B cell (primary cell): ENCODE data around the gene CAPN14. TPM values are rescaled to one million over a fixed set of nuclear protein-coding genes. Genes with fewer than 3 reads are reported as not detected.
"Not testable (repeated sequence)": the region's sequence is repeated elsewhere in the genome, so short reads cannot be mapped to it uniquely, and the experiment has no call there.

Source experiments
- ATAC-seq: fragments of 200-7000 bp; cut with Tn5 transposase; one replicate; pipeline ENCODE4 v1.10.0; 2021; ENCODE audit warnings: low read depth, mild to moderate bottlenecking, moderate number of reproducible peaks, moderate library complexity
- CTCF ChIA-PET: fragments of 350-600 bp; sonication (Branson Sonifier 250); formaldehyde crosslinking; loops from one replicate; lab custom pipeline; 2021; ENCODE audit warnings: antibody characterized with exemption, inconsistent platforms; lab: Charles Lee
- POLR2A ChIA-PET: fragments of 350-600 bp; sonication (Branson Sonifier 250); formaldehyde crosslinking; loops from one replicate; lab custom pipeline; 2021; ENCODE audit warnings: antibody characterized with exemption; lab: Charles Lee
- DNase-seq: peaks from one replicate; pipeline ENCODE4 v3.0.0; 2013
- H2AFZ ChIP-seq: 2 replicates; pipeline ENCODE4 v1.6.1; 2012; ENCODE audit warnings: mild to moderate bottlenecking, low read depth, low read length; ENCODE audit not compliant: insufficient read depth, poor library complexity, severe bottlenecking
- H3K27ac ChIP-seq, 2 donors: 1 replicate in 1 of 2; 2 replicates in 1 of 2; pipeline ENCODE4 v1.5.1; 2012 to 2013; ENCODE audit warnings: low read length in 2 of 2, mild to moderate bottlenecking in 2 of 2, moderate library complexity in 1 of 2
- H3K27me3 ChIP-seq, 4 experiments: fragments of 200-600 bp in 1 of 4; sonication (generic) in 1 of 4; replicated peaks in 1 of 4; 1 replicate in 2 of 4; 2 replicates in 2 of 4; pipeline versions ENCODE4 v1.6.1 to v1.7.0; 2013 to 2016; ENCODE audit warnings: low read length in 3 of 4, mild to moderate bottlenecking in 2 of 4, mixed read lengths in 1 of 4, moderate library complexity in 1 of 4; ENCODE audit not compliant: insufficient read depth in 4 of 4, control insufficient read depth in 3 of 4; ENCODE audit errors: control extremely low read depth in 1 of 4
- H3K36me3 ChIP-seq, 2 experiments: replicated peaks in 1 of 2; 1 replicate in 1 of 2; 2 replicates in 1 of 2; pipeline versions ENCODE4 v1.6.1 to v1.7.1; 2013; ENCODE audit warnings: low read length in 1 of 2; ENCODE audit not compliant: insufficient read depth in 2 of 2, control insufficient read depth in 1 of 2; ENCODE audit errors: control extremely low read depth in 1 of 2, extremely low read depth in 1 of 2
- H3K4me1 ChIP-seq, 2 donors: fragments of 200-600 bp in 1 of 2; sonication (generic) in 1 of 2; 1 replicate in 1 of 2; 2 replicates in 1 of 2; pipeline versions ENCODE4 v1.5.1 to v1.6.1; 2013 to 2017; ENCODE audit warnings: low read length in 2 of 2; ENCODE audit not compliant: control insufficient read depth in 2 of 2, insufficient read depth in 2 of 2
- H3K4me2 ChIP-seq: replicated peaks from 2 replicates; pipeline ENCODE3; 2012; ENCODE audit warnings: mild to moderate bottlenecking, low read depth, low read length; ENCODE audit not compliant: poor library complexity, severe bottlenecking
- H3K4me3 ChIP-seq, 5 experiments: fragments of 200-600 bp in 1 of 5; sonication (generic) in 1 of 5; 1 replicate in 3 of 5; 2 replicates in 2 of 5; pipeline versions ENCODE4 v1.5.1 to v1.7.0; 2011 to 2016; ENCODE audit warnings: low read length in 4 of 5, mild to moderate bottlenecking in 4 of 5, low read depth in 2 of 5, control low read depth in 1 of 5, moderate library complexity in 1 of 5; ENCODE audit not compliant: insufficient read depth in 1 of 5; ENCODE audit errors: control extremely low read depth in 1 of 5, extremely low read depth in 1 of 5
- H3K79me2 ChIP-seq: fragments of 200-600 bp; sonication (generic); one replicate; pipeline ENCODE4 v1.6.0; 2016; ENCODE audit warnings: low read length; ENCODE audit not compliant: control insufficient read depth, insufficient read depth
- H3K9ac ChIP-seq: fragments of 200-600 bp; sonication (generic); 2 replicates; pipeline ENCODE4 v1.6.1; 2017; ENCODE audit warnings: mild to moderate bottlenecking, low read length, moderate library complexity
- H3K9me3 ChIP-seq, 3 donors: one replicate each; pipeline versions ENCODE4 v1.6.1 to v1.7.1; 2013; ENCODE audit warnings: low read length in 2 of 3; ENCODE audit not compliant: control insufficient read depth in 2 of 3, insufficient read depth in 1 of 3; ENCODE audit errors: control extremely low read depth in 1 of 3
- H4K20me1 ChIP-seq: 2 replicates; pipeline ENCODE4 v1.6.0; 2012; ENCODE audit warnings: mild to moderate bottlenecking, low read length; ENCODE audit not compliant: insufficient read depth, control insufficient read depth, poor library complexity, severe bottlenecking
- H3K27ac Mint-ChIP-seq: one replicate; pipeline ENCODE4 v1.8.0; 2021; ENCODE audit warnings: mixed read lengths
- H3K27me3 Mint-ChIP-seq: one replicate; pipeline ENCODE4 v1.8.0; 2021; ENCODE audit warnings: mixed read lengths
- H3K4me1 Mint-ChIP-seq: one replicate; pipeline ENCODE4 v1.8.0; 2021; ENCODE audit warnings: mixed read lengths
- H3K4me3 Mint-ChIP-seq: one replicate; pipeline ENCODE4 v1.8.0; 2021; ENCODE audit warnings: mixed read lengths
- H3K9me3 Mint-ChIP-seq: one replicate; pipeline ENCODE4 v1.8.0; 2022; ENCODE audit warnings: mixed read lengths; ENCODE audit not compliant: insufficient read depth
- CTCF ChIP-seq: fragments of 200-600 bp; IDR thresholded peaks from one replicate; pipeline ENCODE4 v1.8.0; 2022; ENCODE audit warnings: antibody characterized with exemption, mild to moderate bottlenecking
- EZH2 ChIP-seq: IDR thresholded peaks from 2 replicates; pipeline ENCODE4 v1.6.1; 2012; ENCODE audit warnings: borderline replicate concordance, low read depth, mild to moderate bottlenecking, moderate library complexity, low read length; ENCODE audit not compliant: insufficient read depth, poor library complexity, severe bottlenecking
- WGBS: methylation state at CpG from one replicate; pipeline ENCODE4 v1.1.5; 2013; ENCODE audit warnings: missing lambda C conversion rate; ENCODE audit not compliant: insufficient coverage; 5-methylcytosine and 5-hydroxymethylcytosine counted together
- intact Hi-C: fragments of 100-400 bp; cut with micrococcal nuclease; formaldehyde crosslinking; loops from one replicate; pipeline ENCODE4 v1.10.0; 2022
- polyA plus RNA-seq: library from polyadenylated mRNA; depleted of rRNA; stranded (reverse); fragments of >200 nt; gene quantifications from 2 replicates; pipeline ENCODE4 v1.2.3, GENCODE V29; 2012
- total RNA-seq, 2 donors: library from RNA; stranded (reverse); fragments of 120-200 nt in 1 of 2; gene quantifications; 1 replicate in 1 of 2; 2 replicates in 1 of 2; pipeline versions ENCODE4 v1.2.3 to v1.2.4, GENCODE V29; 2013 to 2022

CAPN14 gene
- total and polyA plus RNA-seq, 2 donors (not counting 1 experiment from before 2014, with no cell fraction given): 2.5 to 7.8 TPM

- WGBS: 100% methylated on average over 3 of the region's 4 CpGs
- Histone ChIP-seq H3K4me3 (no peak overlapping the region), H3K27ac (no peak overlapping the region), H3K4me1 (no peaks in the 10 kb centered on the region), H4K20me1 (no peaks in the 10 kb centered on the region), H3K9me3 (peaks cover 0 to 2% (median 0%) of the 10 kb centered on the region in 3 donors), H3K36me3 (peaks cover 0 to 5% of the 10 kb centered on the region in 2 experiments), H3K9ac (no peak overlapping the region), H2AFZ (no peak overlapping the region), H3K79me2 (no peaks in the 10 kb centered on the region), H3K4me2 (no peak overlapping the region), H3K27me3 (no peaks in the 10 kb centered on the region)
- POLR2A ChIA-PET: no interaction called here
- intact Hi-C loops: no loop called here
- H3K27me3 Mint-ChIP-seq: no peaks in the 10 kb centered on the region
- no peak overlapping the region for H3K27ac Mint-ChIP-seq
- no peaks in the 10 kb centered on the region for H3K4me1 Mint-ChIP-seq
- H3K9me3 Mint-ChIP-seq: no peaks in the 10 kb centered on the region
- H3K4me3 Mint-ChIP-seq: no peak overlapping the region
- no peak for TF ChIP-seq EZH2
- no peak for TF ChIP-seq CTCF
- ATAC-seq (no peak), DNase-seq (no peak)
- CTCF ChIA-PET: no interaction called here
Observed at GRCh38 chr2:31187166-31187565, 30.1 kb downstream of the CAPN14 start.

- H3K36me3 ChIP-seq, H3K9me3 Mint-ChIP-seq, H3K4me1 ChIP-seq, ATAC-seq, intact Hi-C loops, DNase-seq, H3K27ac ChIP-seq, H3K27me3 Mint-ChIP-seq, H3K27ac Mint-ChIP-seq, H3K4me3 ChIP-seq, H3K9ac ChIP-seq, POLR2A ChIA-PET, H3K9me3 ChIP-seq, H3K4me3 Mint-ChIP-seq, H4K20me1 ChIP-seq, H3K4me2 ChIP-seq, H3K79me2 ChIP-seq, H3K4me1 Mint-ChIP-seq, H3K27me3 ChIP-seq, H2AFZ ChIP-seq, CTCF ChIA-PET: not testable (repeated sequence)
- WGBS: 50% methylated on average over 2 of the region's 7 CpGs
Observed at GRCh38 chr2:31183973-31184372, 33.3 kb downstream of the CAPN14 start.
